H1 (cell line): ENCODE results near the gene LVRN. TPM values are rescaled to one million over a fixed set of nuclear protein-coding genes. Genes with fewer than 3 reads are reported as not detected.

Source experiments
- CTCF ChIA-PET: fragments of 300-600 bp; sonication (Branson Sonifier 250); formaldehyde crosslinking; loops from one replicate; lab custom pipeline; 2021; ENCODE audit not compliant: partially characterized antibody; lab: Charles Lee
- POLR2A ChIA-PET: fragments of 300-600 bp; sonication (Branson Sonifier 250); formaldehyde crosslinking; loops from one replicate; lab custom pipeline; 2021; ENCODE audit warnings: inconsistent platforms; ENCODE audit not compliant: partially characterized antibody; lab: Charles Lee
- DNase-seq, 2 experiments: peaks; one replicate each; pipeline versions ENCODE4 v3.0.0 to v3.0.0-alpha.2; 2010 to 2022; ENCODE audit warnings: low spot score in 2 of 2, low read depth in 1 of 2, mixed read lengths in 1 of 2
- FAIRE-seq: peaks from 2 replicates; lab custom pipeline; 2011; peaks lifted over from hg19 to GRCh38; lab: Jason Lieb, UNC
- H2AFZ ChIP-seq: 2 replicates; pipeline ENCODE4 v1.8.1; 2012; ENCODE audit warnings: low read length, inconsistent platforms
- H2AK5ac ChIP-seq: 2 replicates; pipeline ENCODE4 v1.6.1; 2013; ENCODE audit warnings: low read depth, low read length
- H2BK120ac ChIP-seq: replicated peaks from 2 replicates; pipeline ENCODE3; 2013; ENCODE audit warnings: low read depth, low read length, inconsistent platforms
- H2BK12ac ChIP-seq: 2 replicates; pipeline ENCODE4 v1.6.1; 2013; ENCODE audit warnings: low read depth, low read length
- H2BK15ac ChIP-seq: 2 replicates; pipeline ENCODE4 v1.6.1; 2013; ENCODE audit warnings: low read length
- H2BK20ac ChIP-seq: 2 replicates; pipeline ENCODE4 v1.6.1; 2013; ENCODE audit warnings: low read length
- H2BK5ac ChIP-seq: 2 replicates; pipeline ENCODE4 v1.6.1; 2013; ENCODE audit warnings: low read depth, low read length
- H3K14ac ChIP-seq: 2 replicates; pipeline ENCODE4 v1.6.1; 2013; ENCODE audit warnings: inconsistent platforms; ENCODE audit not compliant: insufficient read length
- H3K18ac ChIP-seq: 2 replicates; pipeline ENCODE4 v1.6.1; 2013; ENCODE audit warnings: low read length; ENCODE audit errors: extremely low read depth
- H3K23ac ChIP-seq: 2 replicates; pipeline ENCODE4 v1.6.1; 2013; ENCODE audit warnings: inconsistent platforms; ENCODE audit not compliant: insufficient read length
- H3K23me2 ChIP-seq: 2 replicates; pipeline ENCODE4 v1.6.1; 2013; ENCODE audit warnings: low read depth, low read length
- H3K27ac ChIP-seq: 2 replicates; pipeline ENCODE4 v1.6.1; 2011; ENCODE audit warnings: low read depth, low read length, inconsistent platforms
- H3K27me3 ChIP-seq, 4 experiments: replicated peaks in 1 of 4; 1 replicate in 1 of 4; 2 replicates in 3 of 4; pipeline versions ENCODE4 v1.6.1 to v1.8.1; 2011 to 2013; ENCODE audit warnings: low read length in 3 of 4, mild to moderate bottlenecking in 3 of 4, inconsistent platforms in 2 of 4, mixed read lengths in 2 of 4, moderate library complexity in 1 of 4; ENCODE audit not compliant: control insufficient read depth in 3 of 4, insufficient read depth in 3 of 4; ENCODE audit errors: extremely low read depth in 1 of 4
- H3K36me3 ChIP-seq, 4 experiments: 2 replicates each; pipeline versions ENCODE4 v1.6.1 to v1.8.1; 2011 to 2013; ENCODE audit warnings: mild to moderate bottlenecking in 4 of 4, low read length in 3 of 4, moderate library complexity in 2 of 4, control low read depth in 1 of 4, inconsistent platforms in 1 of 4; ENCODE audit not compliant: insufficient read depth in 4 of 4, control insufficient read depth in 2 of 4
- H3K4ac ChIP-seq: replicated peaks from 2 replicates; pipeline ENCODE3; 2013; ENCODE audit warnings: low read length, low read depth, mixed read lengths, inconsistent platforms; ENCODE audit not compliant: insufficient read length
- H3K4me1 ChIP-seq, 4 experiments: replicated peaks in 1 of 4; 1 replicate in 1 of 4; 2 replicates in 3 of 4; pipeline versions ENCODE4 v1.6.1 to v1.8.1; 2011 to 2013; ENCODE audit warnings: low read length in 3 of 4, inconsistent platforms in 2 of 4, mixed read lengths in 1 of 4; ENCODE audit not compliant: insufficient read depth in 4 of 4, control insufficient read depth in 3 of 4
- H3K4me2 ChIP-seq, 2 experiments: 2 replicates each; pipeline versions ENCODE4 v1.6.1 to v1.8.1; 2011 to 2013; ENCODE audit warnings: low read depth in 2 of 2, low read length in 2 of 2, control low read depth in 1 of 2, inconsistent platforms in 1 of 2, mild to moderate bottlenecking in 1 of 2; ENCODE audit not compliant: insufficient read depth in 1 of 2
- H3K4me3 ChIP-seq, 4 experiments: fragments of 200-600, 300-600 bp in 1 of 4; sonication (generic), shearing (Covaris generic), sonication (Bioruptor Twin) in 1 of 4; 2 replicates each; pipeline versions ENCODE4 v1.5.1 to v1.8.1; 2011 to 2016; ENCODE audit warnings: low read length in 4 of 4, low read depth in 3 of 4, control low read depth in 2 of 4, inconsistent platforms in 2 of 4, mild to moderate bottlenecking in 2 of 4, mixed read lengths in 1 of 4, moderate library complexity in 1 of 4; ENCODE audit not compliant: insufficient read depth in 2 of 4; ENCODE audit errors: extremely low read depth in 1 of 4
- H3K56ac ChIP-seq: replicated peaks from 2 replicates; pipeline ENCODE3; 2013; ENCODE audit warnings: low read depth, mild to moderate bottlenecking, mixed read lengths, low read length, inconsistent platforms; ENCODE audit not compliant: insufficient read length
- H3K79me1 ChIP-seq: 2 replicates; pipeline ENCODE4 v1.6.1; 2013; ENCODE audit warnings: low read depth, low read length, control low read depth
- H3K79me2 ChIP-seq, 2 experiments: 2 replicates each; pipeline versions ENCODE4 v1.6.1 to v1.8.1; 2012 to 2013; ENCODE audit warnings: low read length in 2 of 2, mild to moderate bottlenecking in 2 of 2, inconsistent platforms in 1 of 2; ENCODE audit not compliant: insufficient read depth in 2 of 2, control insufficient read depth in 1 of 2
- H3K9ac ChIP-seq, 4 experiments: replicated peaks in 1 of 4; 1 replicate in 1 of 4; 2 replicates in 3 of 4; pipeline versions ENCODE4 v1.6.1 to v1.8.1; 2011 to 2013; ENCODE audit warnings: low read depth in 3 of 4, low read length in 3 of 4, control low read depth in 2 of 4, mild to moderate bottlenecking in 2 of 4, moderate library complexity in 2 of 4, inconsistent platforms in 1 of 4; ENCODE audit errors: extremely low read depth in 1 of 4
- H3K9me3 ChIP-seq, 2 experiments: 2 replicates each; pipeline versions ENCODE4 v1.6.1 to v1.8.1; 2012 to 2013; ENCODE audit warnings: mild to moderate bottlenecking in 2 of 2, moderate library complexity in 2 of 2, control low read depth in 1 of 2, inconsistent platforms in 1 of 2, low read depth in 1 of 2, low read length in 1 of 2, mixed read lengths in 1 of 2; ENCODE audit not compliant: insufficient read depth in 2 of 2
- H4K20me1 ChIP-seq, 2 experiments: replicated peaks in 1 of 2; 2 replicates each; pipeline versions ENCODE3 to v1.8.1; 2011 to 2013; ENCODE audit warnings: inconsistent platforms in 2 of 2, low read length in 2 of 2, mild to moderate bottlenecking in 1 of 2; ENCODE audit not compliant: insufficient read depth in 2 of 2, control insufficient read depth in 1 of 2
- H4K5ac ChIP-seq: 2 replicates; pipeline ENCODE4 v1.6.1; 2013; ENCODE audit warnings: low read length, low read depth, mixed read lengths, inconsistent platforms; ENCODE audit not compliant: insufficient read length
- H4K8ac ChIP-seq: 2 replicates; pipeline ENCODE4 v1.8.0; 2013; ENCODE audit warnings: mild to moderate bottlenecking, moderate library complexity, low read length, inconsistent platforms; ENCODE audit not compliant: insufficient read depth; ENCODE audit errors: extremely low read depth
- H4K91ac ChIP-seq: replicated peaks from 2 replicates; pipeline ENCODE3; 2013; ENCODE audit warnings: low read length, mixed read lengths, inconsistent platforms; ENCODE audit not compliant: insufficient read length
- BRCA1 ChIP-seq: IDR thresholded peaks from 2 replicates; pipeline ENCODE4 v1.6.1; 2012; ENCODE audit warnings: low read depth, low read length, improper control_type of control experiment
- CEBPB ChIP-seq: IDR thresholded peaks from 2 replicates; pipeline ENCODE4 v1.6.1; 2012; ENCODE audit warnings: low read depth, low read length
- EZH2 ChIP-seq: fragments of 200-600 bp; sonication (generic); IDR thresholded peaks from 2 replicates; pipeline ENCODE4 v1.7.1; 2012; ENCODE audit warnings: low read depth, mild to moderate bottlenecking, moderate library complexity, low read length, inconsistent platforms; ENCODE audit not compliant: severe bottlenecking
- MAX ChIP-seq: IDR thresholded peaks from 2 replicates; pipeline ENCODE4 v1.6.1; 2012; ENCODE audit warnings: inconsistent platforms
- SAP30 ChIP-seq: fragments of 300-600 bp; sonication (generic); IDR thresholded peaks from 2 replicates; pipeline ENCODE4 v1.7.1; 2012; ENCODE audit warnings: low read length, moderate library complexity, mild to moderate bottlenecking, inconsistent platforms; ENCODE audit not compliant: insufficient read depth, insufficient replicate concordance
- WGBS, 2 experiments: shearing (Covaris generic) in 1 of 2; methylation state at CpG; one replicate each; pipeline versions ENCODE4 v1.1.6 to v1.1.7; 2013 to 2015; ENCODE audit warnings: low lambda C conversion rate in 2 of 2, mixed read lengths in 2 of 2, inconsistent platforms in 1 of 2, low coverage in 1 of 2, missing lambda C conversion rate in 1 of 2; ENCODE audit not compliant: insufficient replicate concordance in 2 of 2, insufficient coverage in 1 of 2, insufficient read length in 1 of 2; ENCODE audit errors: extremely low coverage in 1 of 2, missing lambda C conversion rate in 1 of 2; 5-methylcytosine and 5-hydroxymethylcytosine counted together
- polyA plus RNA-seq, 7 experiments: library from polyadenylated mRNA; depleted of rRNA in 3 of 7; stranded (reverse) in 5 of 7; unstranded in 2 of 7; fragments of >200 nt in 5 of 7; fragments of 200-250 nt in 2 of 7; gene quantifications; 1 replicate in 5 of 7; 2 replicates in 1 of 7; 4 replicates in 1 of 7; pipeline versions ENCODE4 v1.2.1 to v1.2.3, GENCODE V29; 2011 to 2013; ENCODE audit warnings: missing spikeins in 2 of 7, mixed read lengths in 2 of 7
- total RNA-seq: library from RNA; stranded (reverse); fragmentation: NEBNext Ultra II Directional; extraction: Animal tissue kit (Norgen Biotek cat#: 25700); gene quantifications from 2 replicates; pipeline ENCODE4 v1.2.1, GENCODE V29; 2021

LVRN gene
- total and polyA plus RNA-seq, 2 of the 8 experiments (the other 6 are each of a cell fraction or from before 2014, with no cell fraction given): 0.08 to 0.09 TPM

GRCh38 chr5:115944501-115944900 is 17.8 kb upstream of the LVRN start:
- Histone ChIP-seq H2AK5ac (no peak overlapping the region), H3K56ac (no peak overlapping the region), H3K4me1 (0 out of 7 replicates have a peak, but pooled peaks cover 0 to 3% (median 0%) of the 10 kb centered on the region in 4 experiments), H2BK12ac (no peak overlapping the region), H3K23ac (no peak overlapping the region), H3K27ac (no peak overlapping the region), H3K4ac (no peak overlapping the region), H3K23me2 (no peaks in the 10 kb centered on the region), H2BK20ac (no peak overlapping the region), H3K18ac (no peak overlapping the region), H3K4me2 (no peak overlapping the region), H4K91ac (no peak overlapping the region), H3K27me3 (no peaks in the 10 kb centered on the region), H3K79me1 (no peaks in the 10 kb centered on the region), H3K36me3 (no peaks in the 10 kb centered on the region), H4K8ac (no peak overlapping the region), H2BK5ac (no peak overlapping the region), H2BK120ac (no peak overlapping the region), H3K9ac (no peak overlapping the region), H3K79me2 (no peaks in the 10 kb centered on the region), H4K5ac (no peak overlapping the region), H3K4me3 (no peak overlapping the region), H4K20me1 (no peaks in the 10 kb centered on the region), H2BK15ac (no peak overlapping the region), H3K14ac (no peak overlapping the region), H3K9me3 (no peaks in the 10 kb centered on the region), H2AFZ (no peak overlapping the region)
- ChIA-PET POLR2A (no interaction called here), CTCF (interaction anchor here (0.8 to 5.6 kb wide), 6 partner anchors 9 to 309 kb away, joined by 3 to 16 read pairs (median 4); no protein-coding TSS in a partner anchor)
- DNase-seq: no peak
- no peak for TF ChIP-seq CEBPB
- no peak for TF ChIP-seq BRCA1
- no peak for TF ChIP-seq SAP30
- TF ChIP-seq MAX: no peak
- TF ChIP-seq EZH2: no peak
- FAIRE-seq: no peak
- 94% methylated on average over 3 of the region's 3 CpGs; no CpG with 5 or more reads in 1 of the 2 experiments for WGBS, 2 experiments
